SK-N-MC (cell line): ENCODE measurements around the gene TRABD.

ENCODE experiments used
- EZH2 ChIP-seq: fragments of 200-600 bp; sonication (generic); IDR thresholded peaks from one replicate; pipeline ENCODE4 v1.6.1; 2017; ENCODE audit warnings: antibody characterized with exemption
- FOXP2 ChIP-seq: optimal IDR thresholded peaks from 2 replicates; pipeline ENCODE3; 2011; ENCODE audit warnings: mild to moderate bottlenecking, moderate library complexity; ENCODE audit not compliant: insufficient read depth; ENCODE audit errors: extremely low read length, control extremely low read depth
- POLR2AphosphoS5 ChIP-seq: IDR thresholded peaks from 2 replicates; pipeline ENCODE4 v1.6.1; 2012; ENCODE audit warnings: mild to moderate bottlenecking, low read depth, low read length, borderline replicate concordance

- no peak for TF ChIP-seq POLR2AphosphoS5
- no peak for TF ChIP-seq EZH2
- TF ChIP-seq FOXP2, result no peak
Measured at GRCh38 chr22:50169181-50169759, 16.4 kb upstream of the TRABD start.
